MM.1S (cell line): ENCODE data around the gene ELOB.

Experiments used
- DNase-seq: peaks from one replicate; pipeline ENCODE4 v3.0.0-alpha.2; 2015
- H2AFZ ChIP-seq: fragments of 300-600 bp; sonication (generic); 2 replicates; pipeline ENCODE4 v1.6.0; 2016; ENCODE audit warnings: antibody characterized with exemption, low read length
- H3F3A ChIP-seq: fragments of 300-600 bp; sonication (generic); 2 replicates; pipeline ENCODE4 v1.6.1; 2016; ENCODE audit warnings: mild to moderate bottlenecking, antibody characterized with exemption, low read length, moderate library complexity, mixed read lengths; ENCODE audit not compliant: insufficient read depth
- H3K27ac ChIP-seq: fragments of 300-600 bp; sonication (generic); 2 replicates; pipeline ENCODE4 v1.5.1; 2016; ENCODE audit warnings: mild to moderate bottlenecking, low read length
- H3K27me3 ChIP-seq: fragments of 300-600 bp; sonication (generic); replicated peaks from 2 replicates; pipeline ENCODE4 v1.6.0; 2016; ENCODE audit warnings: low read length; ENCODE audit not compliant: insufficient read depth
- H3K36me3 ChIP-seq: fragments of 300-600 bp; sonication (generic); replicated peaks from 2 replicates; pipeline ENCODE4 v1.6.1; 2016; ENCODE audit warnings: mild to moderate bottlenecking, low read length, mixed read lengths; ENCODE audit not compliant: insufficient read depth
- H3K4me1 ChIP-seq: fragments of 300-600 bp; sonication (generic); 2 replicates; pipeline ENCODE4 v1.6.1; 2016; ENCODE audit warnings: low read length, mixed read lengths
- H3K4me2 ChIP-seq: fragments of 300-600 bp; sonication (generic); 2 replicates; pipeline ENCODE4 v1.6.0; 2016; ENCODE audit warnings: low read depth, low read length
- H3K4me3 ChIP-seq: fragments of 300-600 bp; sonication (generic); 2 replicates; pipeline ENCODE4 v1.5.1; 2016; ENCODE audit warnings: low read length, mixed read lengths
- H3K79me2 ChIP-seq: fragments of 300-600 bp; sonication (generic); 2 replicates; pipeline ENCODE4 v1.6.1; 2016; ENCODE audit warnings: mixed run types, low read length, mixed read lengths
- H3K9ac ChIP-seq: fragments of 300-600 bp; sonication (generic); 2 replicates; pipeline ENCODE4 v1.6.1; 2016; ENCODE audit warnings: low read length, mixed read lengths
- H3K9me2 ChIP-seq: fragments of 300-600 bp; sonication (generic); replicated peaks from 2 replicates; pipeline ENCODE4 v1.6.1; 2016; ENCODE audit warnings: mild to moderate bottlenecking, low read length, mixed read lengths; ENCODE audit not compliant: insufficient read depth
- H3K9me3 ChIP-seq: fragments of 300-600 bp; sonication (generic); replicated peaks from 2 replicates; pipeline ENCODE4 v1.6.1; 2016; ENCODE audit warnings: mild to moderate bottlenecking, low read length, mixed read lengths; ENCODE audit not compliant: insufficient read depth
- H4K20me1 ChIP-seq: fragments of 300-600 bp; sonication (generic); 2 replicates; pipeline ENCODE4 v1.6.1; 2016; ENCODE audit warnings: mild to moderate bottlenecking, low read length, moderate library complexity, mixed read lengths; ENCODE audit not compliant: insufficient read depth
- CTCF ChIP-seq: fragments of 300-600 bp; sonication (generic); IDR thresholded peaks from 2 replicates; pipeline ENCODE4 v1.5.1; 2016; ENCODE audit warnings: antibody characterized with exemption, low read length, mixed read lengths
- EZH2 ChIP-seq: fragments of 300-600 bp; sonication (generic); optimal IDR thresholded peaks from 2 replicates; pipeline ENCODE3; 2017; ENCODE audit warnings: low read depth, mild to moderate bottlenecking, antibody characterized with exemption, low read length, mixed read lengths
- EZH2phosphoT487 ChIP-seq: fragments of 300-600 bp; sonication (generic); IDR thresholded peaks from 2 replicates; pipeline ENCODE4 v1.6.1; 2018; ENCODE audit warnings: antibody characterized with exemption, low read length

ELOB gene

GRCh38 chr16:2769100-2769529, 8.0 kb downstream of the ELOB start:
- Histone ChIP-seq H3K4me1 (no peaks in the 10 kb centered on the region), H3K27me3 (no peaks in the 10 kb centered on the region), H4K20me1 (no peaks in the 10 kb centered on the region), H3K4me2 (no peak overlapping the region), H3K79me2 (peaks cover 47% of the 10 kb centered on the region), H3K36me3 (peaks cover 32% of the 10 kb centered on the region), H3K9ac (no peak overlapping the region), H2AFZ (no peak overlapping the region), H3K9me2 (no peaks in the 10 kb centered on the region), H3K4me3 (no peak overlapping the region), H3K9me3 (no peaks in the 10 kb centered on the region), H3K27ac (no peak overlapping the region), H3F3A (peaks cover 38% of the 10 kb centered on the region)
- no peak for DNase-seq
- TF ChIP-seq CTCF = no peak
- no peak for TF ChIP-seq EZH2
- TF ChIP-seq EZH2phosphoT487 = no peak

GRCh38 chr16:2768403-2769089, 8.5 kb downstream of the ELOB start:
- no peaks in the 10 kb centered on the region for H3K9me3 ChIP-seq
- no peak overlapping the region for H3K27ac ChIP-seq
- no peak overlapping the region for H3K4me3 ChIP-seq
- no peak overlapping the region for H2AFZ ChIP-seq
- no peak overlapping the region for H3K4me2 ChIP-seq
- no peaks in the 10 kb centered on the region for H4K20me1 ChIP-seq
- TF ChIP-seq EZH2phosphoT487 (no peak), CTCF (no peak), EZH2 (no peak)
- no peaks in the 10 kb centered on the region for H3K27me3 ChIP-seq
- peaks cover 37% of the 10 kb centered on the region for H3K36me3 ChIP-seq
- peaks cover 38% of the 10 kb centered on the region for H3F3A ChIP-seq
- H3K4me1 ChIP-seq = no peaks in the 10 kb centered on the region
- no peaks in the 10 kb centered on the region for H3K9me2 ChIP-seq
- H3K79me2 ChIP-seq = peaks cover 53% of the 10 kb centered on the region
- H3K9ac ChIP-seq = no peak overlapping the region
- DNase-seq = no peak

GRCh38 chr16:2767891-2768290, 9.2 kb downstream of the ELOB start:
- Histone ChIP-seq H3K4me2 (no peak overlapping the region), H3K79me2 (peaks cover 59% of the 10 kb centered on the region), H3K4me1 (no peaks in the 10 kb centered on the region), H3K27me3 (no peaks in the 10 kb centered on the region), H3K9me2 (no peaks in the 10 kb centered on the region), H3F3A (peaks cover 37% of the 10 kb centered on the region), H2AFZ (no peak overlapping the region), H3K9ac (no peak overlapping the region), H3K4me3 (no peak overlapping the region), H3K27ac (no peak overlapping the region), H4K20me1 (no peaks in the 10 kb centered on the region), H3K9me3 (no peaks in the 10 kb centered on the region), H3K36me3 (peaks cover 44% of the 10 kb centered on the region)
- TF ChIP-seq CTCF = no peak
- TF ChIP-seq EZH2 = no peak
- no peak for DNase-seq
